NOMO-1 treated with DMSO at 0.1 percent for 48 hours (cell line): ENCODE results near the gene C5AR1.
"Not testable (repeated sequence)": the region's sequence is repeated elsewhere in the genome, so short reads cannot be mapped to it uniquely, and the experiment has no call there.

Experiments
- DNase-seq: peaks from one replicate; lab custom pipeline; 2025; ENCODE audit not compliant: unreplicated experiment; lab: John Stamatoyannopoulos, UW

C5AR1 gene

GRCh38 chr19:47309608-47310007 is at the start of gene C5AR1:
TSS of gene C5AR1 (plus strand) at chr19:47309861. CDS start at chr19:47309896, 35 bp downstream.
- DNase-seq, result no peak

DNA sequence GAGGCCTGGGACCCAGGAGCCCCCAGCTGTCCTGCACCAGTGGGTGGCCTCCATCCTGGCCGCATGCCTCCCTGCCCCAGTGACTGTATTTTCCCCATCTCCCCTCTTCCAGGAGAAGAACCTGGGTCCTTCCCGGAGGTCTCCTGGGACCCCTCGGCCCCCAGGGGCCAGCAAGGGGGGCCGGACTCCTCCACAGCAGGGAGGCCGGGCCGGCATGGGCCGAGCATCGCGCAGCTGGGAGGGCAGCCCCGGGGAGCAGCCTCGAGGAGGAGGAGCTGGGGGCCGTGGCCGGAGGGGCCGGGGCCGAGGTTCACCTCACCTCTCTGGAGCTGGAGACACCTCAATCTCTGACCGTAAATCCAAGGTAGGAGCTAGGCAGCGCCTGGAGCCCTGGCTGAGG is 49.2 kb upstream of the C5AR1 start:
- no peak for DNase-seq

DNA sequence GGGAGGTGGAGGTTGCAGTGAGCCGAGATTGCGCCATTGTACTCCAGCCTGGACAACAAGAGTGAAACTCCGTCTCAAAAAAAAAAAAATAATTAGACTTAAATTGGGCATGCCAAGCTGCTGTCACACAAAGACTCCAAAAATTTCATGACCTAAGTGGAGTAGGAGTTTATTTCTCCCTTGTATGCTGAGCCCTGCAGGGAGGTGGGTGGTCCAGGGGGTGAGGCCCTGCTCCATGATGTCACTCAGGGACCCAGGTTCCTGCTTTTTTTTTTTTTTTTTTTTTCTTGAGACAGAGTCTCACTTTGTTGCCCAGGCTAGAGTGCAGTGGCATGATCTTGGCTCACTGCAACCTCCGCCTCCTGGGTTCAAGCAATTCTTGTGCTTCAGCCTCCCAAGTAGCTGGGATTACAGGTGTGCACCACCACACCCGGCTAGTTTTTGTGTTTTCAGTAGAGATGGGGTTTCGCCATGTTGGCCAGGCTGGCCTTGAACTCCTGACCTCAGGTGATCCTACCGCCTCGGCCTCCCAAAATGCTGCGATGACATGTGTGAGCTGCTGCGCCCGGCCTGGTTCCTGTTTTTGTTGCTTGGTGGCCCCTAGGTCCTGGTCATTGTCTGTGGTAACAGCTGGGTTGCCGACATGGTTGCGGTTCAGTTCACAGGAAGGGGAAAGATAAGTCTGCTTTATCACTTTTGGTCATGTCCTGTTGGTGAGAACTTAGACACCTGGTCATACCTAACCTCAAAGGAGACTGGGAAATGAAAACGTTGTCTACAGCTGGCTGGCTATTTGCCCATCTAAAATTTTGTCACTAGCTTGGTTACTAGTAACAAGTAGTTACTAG is 47.5 kb upstream of the C5AR1 start:
- peak; percentile 68 for DNase-seq

GRCh38 chr19:47264629-47265028 is 45.0 kb upstream of the C5AR1 start:
- DNase-seq, result no peak

- no peak for DNase-seq
Measured at GRCh38 chr19:47266401-47266941, 43.2 kb upstream of the C5AR1 start.

GRCh38 chr19:47267350-47267759 is 42.3 kb upstream of the C5AR1 start:
- no peak for DNase-seq

- DNase-seq, result no peak
Measured at GRCh38 chr19:47268028-47268427, 41.6 kb upstream of the C5AR1 start.

GRCh38 chr19:47269596-47269995 is 40.1 kb upstream of the C5AR1 start:
- no peak for DNase-seq

DNA sequence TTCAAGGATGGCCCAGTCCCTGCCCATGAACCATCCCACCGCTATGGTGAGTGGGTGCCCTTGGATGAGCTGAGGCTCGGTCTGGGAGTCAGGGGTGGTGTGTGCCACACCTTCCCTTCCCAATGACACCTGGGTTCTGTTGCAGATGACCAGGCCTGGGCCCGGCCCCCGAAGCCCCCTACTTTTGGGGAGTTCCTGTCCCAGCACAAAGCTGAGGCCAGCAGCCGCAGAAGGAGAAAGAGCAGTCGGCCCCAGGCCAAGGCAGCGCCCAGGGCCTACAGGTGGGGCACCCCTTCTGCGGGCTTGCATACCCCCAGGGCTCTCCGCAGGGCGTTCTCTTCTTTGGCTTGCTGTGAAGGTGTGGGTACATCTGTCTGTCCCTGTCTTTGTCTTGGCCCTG is 39.3 kb upstream of the C5AR1 start:
- DNase-seq, result no peak

- no peak for DNase-seq
Measured at GRCh38 chr19:47271949-47272348, 37.7 kb upstream of the C5AR1 start.

DNA sequence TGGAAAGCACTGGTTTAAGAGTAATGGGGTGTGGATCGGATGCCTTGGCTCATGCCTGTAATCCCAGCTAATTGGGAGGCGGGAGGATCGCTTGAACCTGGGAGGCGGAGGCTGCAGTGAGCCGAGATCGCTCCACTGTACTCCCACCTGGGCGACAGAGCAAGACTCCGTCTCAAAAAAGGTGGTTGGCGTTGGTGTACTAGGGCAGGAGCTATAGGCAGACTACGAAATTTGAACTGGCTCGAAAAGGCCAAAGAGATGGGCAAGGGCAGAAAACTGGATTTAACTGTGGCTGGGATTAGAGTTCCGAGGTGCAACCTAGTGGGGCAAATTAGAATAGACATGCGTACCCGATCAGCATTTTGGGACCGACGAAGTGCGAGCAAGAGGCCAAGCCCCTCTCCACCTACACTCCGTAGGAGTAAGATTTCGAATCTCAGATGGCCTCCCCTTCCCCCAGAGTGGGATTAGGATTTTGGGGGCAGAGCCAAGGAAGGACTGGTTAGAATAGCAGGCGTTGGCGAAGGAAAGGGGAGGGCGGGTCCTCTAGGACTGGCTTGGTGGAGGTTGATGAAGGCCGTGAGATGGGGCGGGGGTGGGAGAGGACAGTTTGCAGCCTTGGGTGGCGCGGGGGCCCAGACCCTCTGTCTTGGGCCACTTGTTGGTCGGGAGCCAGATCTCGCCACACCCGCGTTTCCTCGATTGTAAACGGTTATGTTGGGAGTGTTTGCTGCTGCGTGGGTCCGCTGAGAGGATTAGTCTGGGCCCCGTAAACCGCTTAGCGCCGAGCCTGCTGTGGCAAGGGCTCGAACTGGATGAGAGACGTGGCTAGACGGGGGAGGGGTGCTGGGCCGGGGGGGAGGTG is 37.0 kb upstream of the C5AR1 start:
- no peak for DNase-seq

DNA sequence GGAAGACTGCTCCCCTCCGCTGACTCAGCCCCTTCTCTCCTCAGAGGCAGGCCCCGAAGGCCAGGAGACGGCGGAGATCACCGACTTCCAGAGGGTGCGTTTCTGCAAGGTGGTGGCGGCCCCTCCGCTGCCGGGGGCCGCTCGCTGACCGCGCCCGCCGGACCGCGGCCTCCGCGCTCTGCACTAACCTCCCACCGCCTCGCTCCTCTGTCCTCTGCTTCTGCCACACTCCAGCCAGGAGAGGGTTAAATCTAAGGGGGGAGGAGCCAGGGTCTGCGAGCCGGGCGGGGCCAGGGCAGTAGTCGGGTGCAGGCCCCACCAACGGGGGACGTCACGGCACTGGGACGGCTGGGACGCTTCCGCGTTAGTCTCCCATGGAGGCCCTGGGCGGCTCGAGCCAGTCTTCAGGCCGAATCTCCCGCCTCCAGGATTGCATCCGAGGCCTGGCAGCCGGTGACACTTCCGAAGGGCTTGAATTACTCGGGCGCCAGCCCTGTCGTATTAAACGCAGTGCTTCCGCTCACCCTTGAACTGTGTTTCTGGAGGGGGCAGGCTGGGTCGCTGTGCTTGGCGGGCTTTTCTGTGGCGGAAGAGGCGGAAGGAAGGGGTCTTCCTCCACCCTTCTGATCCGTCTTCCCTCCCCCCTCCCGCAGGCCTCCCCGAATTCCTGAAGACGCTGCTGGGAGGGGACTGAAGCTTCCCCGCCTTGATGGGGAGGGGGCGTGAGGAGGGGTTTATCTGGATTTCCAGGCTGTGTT is 36.2 kb upstream of the C5AR1 start:
- DNase-seq, result peak; percentile 93

GRCh38 chr19:47274071-47274890 is 35.4 kb upstream of the C5AR1 start, which contains the start of gene INAFM1:
TSS of gene INAFM1 (plus strand) at chr19:47274885. CDS start at chr19:47274920, 35 bp downstream.
- DNase-seq, result peak; percentile 93

DNA sequence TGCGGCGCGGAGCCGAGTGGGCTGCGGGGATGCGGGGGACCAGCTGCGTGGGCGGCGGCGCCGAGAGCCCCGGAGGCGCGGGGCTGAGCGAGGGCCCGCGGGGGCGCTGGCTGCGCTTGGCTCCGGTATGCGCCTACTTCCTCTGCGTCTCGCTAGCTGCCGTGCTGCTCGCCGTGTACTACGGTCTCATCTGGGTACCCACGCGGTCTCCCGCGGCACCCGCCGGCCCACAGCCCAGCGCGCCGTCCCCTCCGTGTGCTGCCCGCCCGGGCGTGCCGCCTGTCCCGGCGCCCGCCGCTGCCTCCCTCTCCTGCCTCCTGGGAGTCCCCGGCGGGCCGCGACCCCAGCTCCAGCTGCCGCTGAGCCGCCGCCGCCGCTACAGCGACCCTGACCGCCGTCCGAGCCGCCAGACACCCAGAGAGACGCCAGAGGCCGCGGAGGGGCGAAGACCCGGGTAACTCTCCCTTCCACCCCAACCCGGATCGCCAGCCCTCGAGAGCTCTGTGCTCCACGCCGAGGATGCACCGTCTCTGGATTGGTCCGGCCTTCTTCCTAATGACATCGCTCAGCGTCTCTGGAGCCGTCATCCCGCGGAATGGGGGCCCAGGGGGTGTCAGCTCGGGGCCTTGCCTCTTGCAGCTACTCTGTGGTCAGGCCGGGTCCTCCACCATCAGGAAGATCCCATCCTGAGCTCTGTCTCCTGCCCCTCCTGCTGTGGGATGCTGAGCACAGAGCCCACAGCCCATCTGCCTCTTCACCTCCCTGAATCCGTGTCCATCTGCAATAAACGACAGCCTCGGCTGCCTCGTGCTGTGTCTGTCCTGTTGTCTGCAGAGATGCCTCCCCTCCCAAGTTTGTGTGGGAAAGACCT is 34.5 kb upstream of the C5AR1 start:
- DNase-seq, result no peak

DNA sequence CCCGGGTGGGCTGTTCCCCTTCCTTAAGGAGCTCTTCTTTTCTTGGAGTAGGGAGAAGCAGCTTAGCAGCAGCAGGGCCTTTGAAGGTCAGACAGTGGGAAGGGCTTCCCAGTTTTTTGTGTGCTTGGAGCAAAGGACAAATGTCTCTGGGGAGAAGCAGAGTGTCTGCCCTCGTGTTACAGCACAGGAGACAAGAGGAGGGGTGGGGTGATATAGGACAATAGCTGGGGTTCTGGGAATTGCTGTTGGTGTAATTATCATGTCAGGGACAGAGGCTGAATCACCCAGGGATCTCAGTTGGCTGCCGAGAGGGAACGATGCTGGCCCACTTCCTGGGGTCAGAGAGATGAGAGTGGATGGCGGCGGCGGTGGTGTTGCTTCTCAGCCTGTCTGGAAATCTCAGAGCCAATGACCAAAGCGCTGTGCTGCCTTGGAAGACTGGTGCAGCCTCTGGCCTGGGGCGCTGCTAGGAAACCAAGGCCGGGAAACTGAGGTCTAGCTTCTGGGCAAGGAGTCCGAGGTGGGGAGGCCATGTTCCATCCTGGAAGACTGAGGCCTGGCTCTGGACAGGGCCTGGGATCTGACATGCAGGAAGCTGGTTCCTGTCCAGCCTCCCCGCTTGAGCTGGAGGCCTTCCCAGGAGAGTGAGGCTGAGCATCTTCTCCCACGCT is 33.7 kb upstream of the C5AR1 start:
- no peak for DNase-seq

- DNase-seq, result not testable (repeated sequence)
Measured at GRCh38 chr19:47276513-47276912, 33.1 kb upstream of the C5AR1 start.

GRCh38 chr19:47280183-47280797 is 29.4 kb upstream of the C5AR1 start:
- DNase-seq, result peak; percentile 31

- DNase-seq, result peak; percentile 11
Measured at GRCh38 chr19:47283405-47284059, 26.1 kb upstream of the C5AR1 start.
